Activated CD4-positive, CD25-positive, alpha-beta regulatory T cell (primary cell): ENCODE results near the gene TMEM256.
A peak's percentile ranks its signal among the peaks of the same experiment; 100 is the strongest.
"Not testable (repeated sequence)": the region's sequence is repeated elsewhere in the genome, so short reads cannot be mapped to it uniquely, and the experiment has no call there.

Experiments
- DNase-seq, 4 experiments: peaks; one replicate each; lab custom pipeline; 2025; lab: John Stamatoyannopoulos, UW

The TMEM256 gene

DNA sequence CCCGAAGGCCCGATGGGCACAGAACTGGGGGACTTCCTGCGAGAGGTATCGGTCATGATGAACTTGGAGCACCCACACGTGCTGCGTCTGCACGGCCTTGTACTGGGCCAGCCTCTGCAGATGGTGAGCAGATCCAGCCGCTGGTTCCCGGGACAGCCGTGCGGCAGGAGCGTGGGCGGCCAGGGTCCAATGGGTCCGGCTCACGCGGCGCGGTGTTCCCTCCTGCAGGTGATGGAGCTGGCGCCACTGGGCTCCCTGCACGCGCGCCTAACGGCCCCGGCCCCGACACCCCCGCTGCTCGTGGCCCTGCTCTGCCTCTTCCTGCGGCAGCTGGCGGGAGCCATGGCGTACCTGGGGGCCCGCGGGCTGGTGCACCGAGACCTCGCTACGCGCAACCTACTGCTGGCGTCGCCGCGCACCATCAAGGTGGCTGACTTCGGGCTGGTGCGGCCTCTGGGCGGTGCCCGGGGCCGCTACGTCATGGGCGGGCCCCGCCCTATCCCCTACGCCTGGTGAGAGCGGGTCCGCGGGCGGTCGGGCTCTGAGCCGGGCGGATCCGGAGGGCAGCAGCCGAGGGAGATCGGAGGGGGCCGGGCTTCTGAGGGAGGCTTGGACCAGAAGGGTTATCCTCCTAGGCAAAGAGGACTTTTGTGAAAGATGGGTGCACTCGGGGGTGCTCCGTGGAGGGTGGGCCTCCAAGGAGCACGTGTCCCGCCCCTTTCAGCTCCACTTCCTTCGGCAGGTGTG lies 20.0 kb downstream of the TMEM256 start:
- DNase-seq = peak; percentile 44 to 71 (median 57)

DNA sequence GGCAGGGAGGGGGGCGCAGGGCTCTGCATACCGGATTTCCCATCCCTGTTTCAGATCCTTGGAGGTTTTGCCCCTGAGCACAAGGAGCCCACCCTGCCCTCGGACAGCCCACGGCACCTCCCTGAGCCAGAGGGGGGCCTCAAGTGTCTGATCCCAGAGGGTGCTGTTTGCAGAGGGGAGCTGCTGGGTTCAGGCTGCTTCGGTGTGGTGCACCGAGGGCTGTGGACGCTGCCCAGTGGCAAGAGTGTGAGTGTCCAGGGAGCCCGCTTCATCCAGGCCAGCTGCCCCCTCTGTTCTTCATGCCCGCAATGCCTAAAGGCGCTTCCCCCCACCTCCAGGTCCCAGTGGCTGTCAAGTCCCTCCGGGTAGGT lies 20.5 kb downstream of the TMEM256 start:
- DNase-seq = no peak

DNA sequence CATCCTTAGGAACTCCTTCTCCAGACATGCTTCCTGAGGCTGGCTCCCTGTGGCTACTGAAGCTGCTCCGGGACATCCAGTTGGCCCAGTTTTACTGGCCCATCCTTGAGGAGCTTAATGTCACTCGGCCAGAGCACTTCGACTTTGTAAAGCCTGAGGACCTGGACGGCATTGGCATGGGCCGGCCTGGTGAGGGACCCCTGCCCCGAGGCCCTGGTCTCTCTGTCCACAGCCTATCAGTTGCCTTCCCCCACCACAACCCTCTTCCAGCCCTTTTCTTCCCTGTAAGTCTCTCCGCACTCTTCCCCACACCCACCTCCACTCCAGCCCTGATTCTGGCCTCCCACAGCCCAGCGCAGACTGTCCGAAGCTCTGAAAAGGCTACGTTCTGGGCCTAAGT lies 21.0 kb downstream of the TMEM256 start:
- no peak for DNase-seq

DNA sequence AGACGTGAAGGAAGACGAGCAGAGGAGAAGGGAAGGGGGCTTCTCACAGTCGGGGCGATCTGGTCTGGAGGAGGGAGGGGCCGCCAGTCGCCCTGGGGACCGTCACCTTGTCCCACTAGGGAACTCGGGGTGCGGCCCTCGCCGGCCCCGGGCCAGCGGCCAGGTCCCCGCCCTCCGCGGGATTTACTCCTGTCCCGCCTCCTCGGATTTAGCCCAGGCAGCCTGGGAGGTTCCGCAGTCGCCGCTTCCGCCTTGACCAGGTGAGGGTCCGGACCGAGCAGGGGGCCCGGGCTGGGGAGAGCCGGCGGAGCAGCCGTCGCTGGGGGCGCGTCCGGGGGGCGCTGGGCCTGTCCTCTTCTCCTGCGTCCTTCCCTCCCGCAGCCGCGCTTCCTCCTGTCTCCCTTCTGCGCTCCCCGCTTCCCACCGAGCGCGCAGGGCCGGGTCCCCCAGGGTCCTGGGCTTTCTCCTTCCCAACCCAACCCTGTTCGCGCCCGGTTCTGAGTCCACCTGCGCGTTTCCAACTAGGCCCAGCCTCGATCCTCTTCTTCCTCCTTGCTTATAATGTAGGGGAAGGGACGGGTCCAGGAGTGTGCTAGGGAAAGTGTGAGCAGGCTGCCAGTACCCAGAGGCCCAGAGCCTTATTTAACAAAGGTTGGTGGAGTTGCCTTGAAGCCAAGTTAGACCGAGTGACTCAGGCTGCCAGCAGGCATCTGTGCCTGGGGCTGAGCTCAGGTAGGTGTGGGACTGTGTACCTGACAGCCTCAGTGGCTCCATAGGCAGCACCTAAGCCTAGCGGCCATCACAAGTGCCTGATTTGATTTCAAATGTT lies 22.8 kb downstream of the TMEM256 start, which contains the start of gene TNK1:
Gene TNK1 (plus strand): TSS at position 235 of the 829 bp plus-strand sequence. CDS start 1,838 bp downstream, outside the sequence.
- no peak for DNase-seq

GRCh38 chr17:7380321-7380720 lies 23.6 kb downstream of the TMEM256 start:
- no peak for DNase-seq

- no peak for DNase-seq
Observed at GRCh38 chr17:7379134-7379533, 24.8 kb downstream of the TMEM256 start.

DNA sequence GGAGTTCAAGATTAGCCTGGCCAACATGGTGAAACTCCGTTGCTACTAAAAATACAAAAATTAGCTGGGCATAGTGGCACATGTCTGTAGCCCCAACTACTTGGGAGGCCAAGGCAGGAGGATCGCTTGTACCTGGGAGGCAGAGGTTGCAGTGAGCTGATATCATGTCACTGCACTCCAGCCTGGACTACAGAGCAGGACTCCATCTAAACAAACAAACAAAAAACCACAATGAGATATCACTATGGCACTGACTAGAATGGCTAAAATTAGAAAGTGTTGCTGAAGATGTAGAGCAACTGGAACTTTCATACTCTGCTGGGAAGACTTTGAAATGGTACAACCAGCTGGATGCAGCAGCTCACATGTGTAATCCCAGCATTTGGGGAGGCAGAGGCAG lies 29.5 kb downstream of the TMEM256 start:
- no peak for DNase-seq

DNA sequence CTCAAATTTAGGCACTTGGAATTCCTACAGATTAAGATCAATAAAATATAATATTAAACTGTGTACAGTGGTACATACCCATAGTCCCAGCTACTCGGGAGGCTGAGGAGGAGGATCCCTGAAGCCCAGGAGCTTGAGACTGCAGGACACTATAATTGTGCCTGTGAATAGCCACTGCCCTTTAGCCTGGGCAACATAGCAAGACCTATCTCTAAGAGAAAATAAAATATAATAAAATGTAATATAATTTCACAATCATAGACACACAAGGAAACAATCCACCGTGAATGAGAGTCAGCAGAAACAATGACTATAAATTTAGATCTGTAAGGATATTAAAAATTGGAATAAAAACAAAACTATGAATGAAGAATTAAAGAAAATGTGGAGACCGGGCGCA lies 33.0 kb downstream of the TMEM256 start:
- DNase-seq = no peak

DNA sequence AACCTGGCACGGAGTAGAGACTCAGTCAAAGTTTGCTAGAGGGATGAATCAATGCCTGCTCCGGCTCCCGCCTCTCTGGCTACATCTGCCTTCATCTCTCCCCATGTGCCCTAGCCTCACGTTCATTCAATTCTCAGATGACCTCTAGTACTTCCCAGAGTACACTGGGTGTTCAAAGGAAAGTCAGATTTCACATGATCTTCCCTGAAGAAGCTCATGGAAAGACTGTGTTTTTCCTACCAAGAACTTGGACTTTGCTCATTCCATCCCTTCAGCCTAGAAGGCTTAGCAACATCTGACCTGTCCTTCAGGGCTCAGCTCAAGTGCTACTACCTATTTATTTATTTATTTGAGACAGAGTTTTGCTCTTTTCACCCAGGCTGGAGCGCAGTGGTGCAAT lies 34.1 kb downstream of the TMEM256 start:
- DNase-seq = no peak

- DNase-seq = not testable (repeated sequence)
Observed at GRCh38 chr17:7368599-7368994, 35.3 kb downstream of the TMEM256 start.

DNA sequence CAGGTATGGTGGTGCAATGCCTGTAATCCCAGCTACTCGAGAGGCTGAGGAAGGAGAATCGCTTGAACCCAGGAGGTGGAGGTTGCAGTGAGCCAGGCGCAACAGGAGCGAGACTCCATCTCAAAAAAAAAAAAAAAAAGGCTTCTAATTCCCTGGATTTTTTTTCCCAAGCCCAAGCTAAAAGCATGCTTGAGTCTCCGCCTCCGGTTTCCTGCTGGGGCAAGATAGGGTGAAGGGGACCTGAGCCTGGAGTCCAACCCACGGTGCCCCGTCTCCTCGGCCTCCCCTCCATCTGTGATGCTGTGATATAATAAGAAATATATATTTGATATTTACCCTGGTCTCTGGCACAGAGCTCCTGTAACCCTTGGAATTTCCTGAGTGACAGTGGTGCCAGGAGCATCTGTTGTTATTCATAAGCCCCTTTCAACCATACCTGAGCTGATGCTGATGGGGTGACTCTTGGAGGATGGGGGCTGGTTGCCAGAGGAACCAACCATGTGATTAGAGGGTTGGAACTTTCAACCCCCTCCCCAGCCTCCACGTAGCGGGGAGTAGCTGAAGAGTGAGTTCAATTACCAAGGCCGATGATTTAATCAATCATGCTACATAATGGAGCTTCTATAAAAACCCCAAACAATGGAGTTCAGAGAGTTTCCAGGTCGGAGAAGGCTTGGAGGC lies 35.8 kb downstream of the TMEM256 start:
- DNase-seq = no peak

DNA sequence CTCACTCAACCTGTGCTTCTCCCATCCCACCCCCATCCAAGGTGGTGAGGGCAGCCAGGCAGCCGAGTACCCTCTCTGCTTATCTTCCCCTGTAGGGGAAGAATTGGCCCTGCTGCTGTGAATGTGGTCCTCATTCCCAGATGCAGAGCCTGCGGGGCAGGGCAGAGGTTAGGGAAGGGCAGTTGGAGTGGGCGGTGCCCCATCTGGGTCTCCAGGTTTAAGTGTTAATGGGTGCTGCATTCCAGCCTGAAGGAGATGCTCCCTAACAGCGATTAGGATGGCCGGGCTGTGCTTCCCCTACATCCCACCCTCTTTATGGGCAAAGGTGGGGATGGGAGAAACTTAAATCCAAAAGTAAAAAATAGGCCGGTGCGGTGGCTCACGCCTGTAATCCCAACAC lies 36.8 kb downstream of the TMEM256 start:
- DNase-seq = no peak

GRCh38 chr17:7365963-7366362 lies 37.9 kb downstream of the TMEM256 start:
- not testable (repeated sequence) for DNase-seq

DNA sequence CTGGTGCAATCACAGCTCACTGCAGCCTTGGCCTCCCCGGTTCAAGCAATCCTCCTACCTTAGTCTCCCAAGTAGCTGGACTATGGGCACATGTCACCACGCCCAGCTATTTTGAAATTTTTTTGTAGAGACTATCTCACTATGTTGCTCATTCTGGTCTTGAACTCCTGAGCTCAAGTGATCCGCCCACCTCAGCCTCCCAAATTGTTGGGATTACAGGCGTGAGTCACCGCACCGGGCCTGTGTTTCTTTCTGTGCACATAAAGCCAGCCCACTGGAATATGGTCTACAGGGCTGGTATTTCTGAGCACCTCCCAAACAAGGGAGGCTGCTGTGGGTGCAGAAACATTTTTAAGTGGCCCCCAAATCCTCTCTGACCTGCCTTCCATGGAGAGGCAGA lies 40.6 kb downstream of the TMEM256 start:
- DNase-seq = no peak

DNA sequence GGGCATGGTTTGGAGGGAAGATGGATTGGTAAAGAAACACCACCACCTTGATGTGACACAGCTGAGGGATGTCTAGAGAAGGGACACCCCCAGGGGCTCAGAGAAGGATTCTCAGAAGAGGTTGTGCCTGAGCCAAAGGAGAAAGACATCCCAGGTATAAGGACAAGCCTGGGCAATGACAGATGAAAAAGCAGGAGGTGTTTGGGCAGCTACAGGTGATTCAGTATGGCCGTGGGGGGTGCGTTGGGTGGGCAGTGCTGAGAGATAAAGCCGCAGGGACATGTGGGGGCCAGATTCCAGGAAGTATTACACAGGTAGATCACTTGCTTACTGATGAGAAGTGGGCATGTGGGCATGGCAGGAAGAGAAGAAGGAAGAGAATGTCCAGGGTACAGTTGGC lies 42.0 kb downstream of the TMEM256 start:
- DNase-seq = no peak

- no peak for DNase-seq
Observed at GRCh38 chr17:7357381-7357780, 46.5 kb downstream of the TMEM256 start.

- no peak for DNase-seq
Observed at GRCh38 chr17:7356756-7357155, 47.1 kb downstream of the TMEM256 start.

- peak; percentile 66 to 78 (median 72) for DNase-seq
Observed at GRCh38 chr17:7356072-7356549, 47.8 kb downstream of the TMEM256 start.

DNA sequence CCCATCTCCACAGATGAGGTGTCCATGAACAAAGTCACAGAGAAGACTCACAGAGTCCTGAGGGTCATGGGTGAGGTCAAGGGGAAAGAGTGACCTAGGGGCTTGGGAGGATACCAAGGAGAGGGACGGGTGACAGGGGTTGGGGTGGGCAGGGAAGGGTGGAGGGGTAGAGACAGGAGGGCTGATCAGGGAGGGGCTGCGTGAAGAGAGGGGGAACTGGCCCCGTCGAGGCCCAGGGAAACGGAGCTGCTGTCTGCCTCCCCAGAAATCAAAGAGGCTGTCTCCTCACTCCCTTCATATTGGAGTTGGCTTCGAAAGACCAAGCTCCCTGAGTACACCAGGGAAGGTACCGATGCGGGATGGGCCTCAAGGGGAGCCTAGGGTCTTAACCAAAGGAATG lies 48.3 kb downstream of the TMEM256 start:
- no peak for DNase-seq

GRCh38 chr17:7355053-7355452 lies 48.8 kb downstream of the TMEM256 start, which contains the start of gene TMEM95:
Gene TMEM95, plus strand, starts transcription at chr17:7355156. Its CDS starts 49 bp downstream, at chr17:7355205.
- DNase-seq = no peak

- DNase-seq = no peak
Observed at GRCh38 chr17:7354262-7354843, 49.5 kb downstream of the TMEM256 start.
